HuH-7.5 (cell line): Measurements from ENCODE around the gene EEFSEC.
A peak's percentile ranks its signal among the peaks of the same experiment; 100 is the strongest.

Experiments
- DNase-seq: peaks from one replicate; pipeline ENCODE4 v3.0.0; 2011; ENCODE audit warnings: low spot score

EEFSEC gene

DNA sequence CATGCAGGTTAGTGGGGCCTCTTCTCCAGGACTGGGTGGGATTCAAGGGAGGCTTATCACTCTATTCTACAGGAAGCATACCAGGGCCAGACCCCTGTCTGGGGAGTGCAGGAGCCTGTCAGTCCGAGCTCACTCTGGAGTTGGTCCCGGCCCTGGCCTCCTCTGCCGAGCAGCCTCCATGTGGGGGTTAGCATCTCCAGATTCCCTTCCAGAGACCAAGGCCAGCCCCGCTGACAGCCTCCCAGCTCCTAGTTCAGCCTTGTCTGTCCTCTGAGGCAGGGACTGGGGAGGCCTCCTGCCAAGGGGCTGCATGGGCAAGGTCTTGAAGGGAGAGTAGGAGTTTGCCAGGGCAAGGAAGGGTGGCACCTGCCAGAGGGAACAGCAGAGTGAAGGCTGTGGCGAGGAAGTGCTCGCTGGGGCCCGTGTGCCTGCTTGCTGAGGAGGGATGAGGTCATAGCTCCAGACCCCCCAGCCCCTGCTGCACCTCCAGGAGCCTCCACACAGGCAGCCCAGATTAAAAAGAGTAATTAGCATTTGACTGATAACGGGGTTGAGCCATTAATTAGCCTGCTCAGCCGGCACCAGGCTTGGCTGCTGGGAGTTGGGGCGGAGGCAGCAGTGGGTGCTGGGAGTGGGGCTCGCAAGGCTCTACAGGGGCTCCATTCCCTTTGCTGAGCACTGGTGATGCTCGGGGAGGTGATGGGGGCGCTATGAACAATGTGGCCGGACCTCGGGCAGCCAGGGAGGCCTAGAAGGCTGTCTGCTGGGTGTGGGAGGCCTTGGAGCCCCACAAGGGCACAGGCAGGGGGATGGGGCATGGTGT lies 259.1 kb downstream of the EEFSEC start:
- no peak for DNase-seq

DNA sequence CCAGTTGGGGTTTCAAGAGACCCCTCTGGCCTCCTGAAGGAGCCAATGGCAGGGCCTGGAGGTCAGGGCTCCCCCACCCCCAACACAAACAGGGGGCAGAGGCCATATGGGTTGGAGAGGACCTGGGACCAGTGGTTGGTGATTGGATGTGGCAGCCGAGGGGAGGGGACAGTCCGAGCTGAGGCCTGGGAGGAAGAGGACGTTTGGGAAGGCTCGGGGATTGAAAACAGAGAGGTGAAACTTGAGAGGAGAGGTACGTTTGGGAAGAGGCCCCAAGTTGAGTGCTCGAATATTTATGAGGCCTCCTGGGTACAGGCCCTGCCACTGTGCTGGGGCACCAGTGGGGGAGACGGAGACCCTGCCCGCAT lies 259.7 kb downstream of the EEFSEC start:
- no peak for DNase-seq

DNA sequence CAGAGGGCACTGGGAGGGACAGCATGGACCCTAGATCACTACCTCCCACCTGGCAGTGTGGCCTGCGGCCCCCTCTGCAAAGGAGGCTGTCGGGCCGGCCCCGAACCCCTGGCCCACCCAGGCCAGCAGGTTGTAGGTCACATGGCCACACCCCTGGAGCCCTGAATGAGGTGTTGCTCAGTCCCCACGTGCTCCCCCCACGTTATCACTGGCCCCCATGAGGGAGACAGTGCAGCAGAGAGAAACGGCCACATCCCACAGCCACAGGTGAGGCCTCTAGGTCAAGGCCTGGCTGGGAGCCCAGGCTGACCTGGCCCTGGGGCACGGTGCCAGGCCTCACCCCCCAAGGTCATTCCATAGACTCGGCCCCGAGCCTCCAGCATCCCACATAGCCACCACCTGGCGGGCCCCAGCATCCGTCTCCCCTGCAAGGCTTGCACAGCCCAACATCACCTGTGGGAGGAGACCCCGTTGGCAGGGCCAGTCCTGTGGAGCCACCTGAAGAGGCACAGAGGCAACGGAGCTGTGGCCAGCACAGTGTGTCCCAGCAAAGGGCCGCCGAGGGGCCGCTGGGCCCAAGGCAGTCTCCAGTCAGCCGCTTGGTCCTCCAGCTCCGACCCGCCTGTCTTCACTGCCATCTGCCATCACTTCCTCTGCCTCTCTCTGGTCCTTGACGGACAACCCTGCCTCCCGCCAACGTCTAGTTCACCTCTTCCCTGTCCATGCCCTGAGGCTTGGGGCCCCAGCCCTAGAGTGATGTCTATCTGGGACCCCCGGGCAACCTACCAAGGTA lies 260.3 kb downstream of the EEFSEC start:
- DNase-seq = no peak

DNA sequence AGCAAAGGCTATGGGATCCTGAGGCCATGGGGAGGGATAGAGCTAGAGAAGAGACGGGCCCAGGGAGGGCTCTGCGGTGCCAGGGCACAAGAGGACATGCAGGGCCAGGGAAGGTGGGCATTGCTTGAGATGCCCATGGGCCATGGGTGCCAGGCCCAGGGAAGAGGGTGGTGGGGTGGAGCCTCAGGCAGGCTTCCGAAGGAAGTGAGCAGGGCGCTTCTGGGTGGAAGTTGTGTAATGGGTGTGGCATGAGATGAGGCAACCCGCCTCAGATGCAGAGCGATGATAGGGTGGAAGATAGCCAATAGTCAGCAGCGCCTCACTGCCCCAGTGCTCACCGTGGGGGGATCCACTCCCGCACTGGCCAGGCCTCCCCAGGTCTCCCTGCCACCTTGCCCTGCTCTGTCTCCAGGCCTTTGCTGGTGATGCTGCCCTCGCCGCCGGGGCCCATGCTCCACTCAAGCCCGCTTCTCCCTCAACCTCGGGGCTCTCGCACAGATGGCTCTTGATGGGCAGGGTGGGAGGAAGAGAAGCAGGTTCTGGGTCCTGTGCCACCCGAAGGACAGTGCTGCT lies 262.0 kb downstream of the EEFSEC start:
- DNase-seq = no peak

DNA sequence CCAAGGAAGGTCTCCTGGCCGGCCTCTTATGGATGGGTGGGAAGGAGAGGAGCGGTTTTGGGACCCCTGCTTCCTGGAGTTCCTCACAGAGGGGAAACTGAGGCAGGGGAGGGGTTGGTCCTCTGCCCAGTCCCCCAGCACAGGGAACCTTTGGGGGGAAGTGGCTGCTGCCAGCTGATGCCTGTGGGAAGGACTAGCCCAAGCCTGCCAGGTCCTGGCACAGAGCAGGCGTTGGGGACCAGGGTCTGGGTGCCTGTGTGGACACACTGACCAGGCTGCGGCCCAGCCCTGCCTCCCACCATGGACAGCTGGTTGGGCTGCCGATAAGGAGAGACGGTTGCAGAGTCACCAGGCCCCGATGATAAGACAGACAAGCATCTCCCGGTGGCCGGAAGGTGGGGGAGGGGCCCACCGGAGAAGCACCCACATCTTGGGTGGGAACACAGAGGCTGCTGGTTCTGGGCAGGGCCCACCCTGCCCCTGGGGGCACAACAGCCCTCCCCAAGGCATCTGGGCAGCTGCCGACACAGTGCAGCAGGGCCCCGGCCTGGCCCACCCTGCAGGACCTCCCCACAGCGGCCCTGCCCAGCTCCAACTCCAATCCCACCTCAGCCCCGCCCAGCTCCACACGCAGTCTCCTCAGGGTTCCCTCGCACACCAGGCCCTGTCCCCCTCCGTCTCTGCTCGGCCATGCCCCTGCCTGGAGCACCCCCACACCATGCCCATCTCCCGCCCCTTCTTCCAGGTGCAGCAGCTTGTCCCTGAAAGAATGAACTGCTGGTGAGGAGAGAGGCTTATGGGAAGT lies 262.7 kb downstream of the EEFSEC start:
- no peak for DNase-seq

DNA sequence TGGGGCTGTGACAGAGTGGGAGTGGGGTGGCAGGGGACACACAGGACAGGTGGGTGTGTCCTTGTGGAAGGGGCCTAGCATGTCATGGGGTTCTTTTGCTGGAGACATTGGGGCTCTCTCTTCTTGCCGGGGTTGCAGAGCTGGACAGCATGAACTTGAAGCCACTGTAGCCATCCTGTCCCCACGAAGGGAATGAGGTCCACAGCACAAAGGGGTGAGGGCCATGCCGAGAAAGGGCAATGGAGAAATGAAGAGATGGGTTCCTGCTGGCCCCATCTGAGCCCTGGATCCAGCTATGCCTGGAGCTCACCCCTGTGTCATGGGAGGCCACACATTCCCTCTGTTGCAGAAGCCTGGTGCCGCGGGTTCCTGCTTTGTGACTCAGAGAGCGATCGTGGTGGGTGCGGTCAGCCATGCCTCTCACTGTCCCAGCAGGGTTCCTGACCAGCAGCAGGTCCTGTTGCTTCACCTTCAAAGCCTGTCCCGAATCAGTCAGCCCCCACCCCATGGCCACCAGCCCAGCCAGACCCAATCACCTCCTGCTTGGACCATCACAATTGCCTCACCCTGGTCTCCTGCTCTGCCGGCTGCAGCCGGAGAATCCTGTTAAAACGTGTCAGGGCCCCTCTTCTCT lies 263.4 kb downstream of the EEFSEC start:
- peak; percentile 67 for DNase-seq

DNA sequence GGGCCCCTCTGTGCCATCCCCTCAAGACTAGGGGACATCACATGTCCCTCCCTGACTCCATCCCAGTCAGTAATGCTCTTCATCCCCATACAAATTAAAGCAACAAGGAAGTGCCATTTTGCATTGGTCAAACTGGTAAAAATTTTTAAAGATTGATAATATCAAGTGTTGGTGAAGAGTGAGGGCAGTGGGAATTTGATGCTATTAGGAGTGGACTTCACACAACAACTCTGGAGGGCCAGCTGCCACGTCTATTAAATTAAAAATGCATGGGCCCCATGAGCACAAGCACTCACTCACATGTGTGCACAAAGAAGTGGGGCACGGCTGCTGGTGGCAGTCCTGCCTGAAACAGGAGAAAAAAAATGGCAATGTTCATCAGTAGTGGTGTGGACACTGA lies 265.6 kb downstream of the EEFSEC start:
- no peak for DNase-seq

DNA sequence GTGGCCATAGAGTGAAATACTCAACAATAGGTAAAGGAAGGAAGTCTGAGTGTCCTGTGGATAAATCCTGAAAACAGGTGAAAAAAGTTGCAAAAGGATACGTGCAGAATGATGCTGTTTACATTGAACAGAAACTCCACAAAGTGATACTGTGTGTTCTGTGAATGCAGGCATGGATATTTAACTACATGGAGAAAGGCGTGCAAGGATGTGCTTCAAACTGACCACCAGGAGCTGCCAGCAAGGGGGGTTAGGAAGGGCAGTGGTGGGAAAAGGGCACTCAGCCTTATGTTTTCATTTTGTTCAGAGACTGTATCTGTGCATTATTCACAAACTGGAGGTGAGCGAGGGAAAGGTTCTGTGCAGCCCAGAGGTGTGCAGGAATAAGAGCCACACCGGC lies 266.0 kb downstream of the EEFSEC start:
- no peak for DNase-seq

DNA sequence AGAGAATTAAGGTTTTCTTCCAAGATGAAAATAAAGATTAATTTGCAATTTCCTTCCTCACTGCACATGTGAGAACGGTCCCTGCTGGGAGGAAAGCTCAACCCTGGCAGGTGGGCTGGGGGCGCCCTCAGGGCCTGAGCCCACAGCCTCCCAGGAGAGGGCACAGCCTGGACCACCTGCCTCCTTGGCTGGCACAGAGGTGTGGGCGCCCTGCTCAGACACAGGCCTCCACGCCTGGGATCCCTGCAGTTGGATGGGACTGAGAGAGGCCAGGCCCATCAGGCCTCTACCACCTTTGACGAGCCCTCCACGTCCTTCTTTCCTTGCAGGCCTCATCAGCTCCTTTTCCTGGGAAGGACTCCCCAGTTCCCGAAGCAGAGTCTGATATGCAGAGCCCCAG lies 267.0 kb downstream of the EEFSEC start:
- no peak for DNase-seq

DNA sequence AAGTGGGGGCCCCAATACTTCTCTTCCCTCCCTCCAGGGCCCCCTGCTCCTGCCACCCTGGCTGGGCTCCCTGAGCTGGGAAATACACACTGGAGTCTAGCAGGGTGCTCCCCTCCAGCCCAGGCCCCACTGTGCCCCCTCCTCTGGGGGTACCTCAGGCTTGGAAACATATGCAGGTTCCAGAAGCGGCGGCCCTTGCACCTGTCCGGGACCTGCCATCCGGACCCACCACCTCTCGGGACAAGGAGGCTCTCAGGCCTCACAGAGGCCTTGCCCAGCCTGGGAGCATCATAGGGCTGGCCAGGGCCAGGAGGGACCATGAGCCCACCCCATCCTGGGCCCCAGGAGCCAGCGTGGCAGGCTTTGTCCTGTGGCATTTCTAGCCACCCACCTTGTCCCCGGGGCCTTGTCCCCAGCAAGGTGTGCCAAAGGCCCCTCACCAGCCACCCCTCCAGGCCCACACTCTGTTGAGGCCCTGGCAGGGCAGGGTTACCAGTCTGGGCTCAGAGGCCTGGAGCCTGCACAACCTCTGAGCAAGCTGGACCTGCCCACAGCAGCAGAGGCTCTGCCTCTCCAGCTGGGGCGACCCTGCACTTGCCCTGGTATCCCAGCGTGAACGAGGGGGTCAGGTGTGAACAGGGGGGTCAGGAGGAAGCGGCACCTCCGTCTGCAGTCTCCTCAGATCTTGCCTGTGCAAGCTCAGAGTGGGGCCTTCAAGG lies 267.6 kb downstream of the EEFSEC start:
- DNase-seq = no peak

DNA sequence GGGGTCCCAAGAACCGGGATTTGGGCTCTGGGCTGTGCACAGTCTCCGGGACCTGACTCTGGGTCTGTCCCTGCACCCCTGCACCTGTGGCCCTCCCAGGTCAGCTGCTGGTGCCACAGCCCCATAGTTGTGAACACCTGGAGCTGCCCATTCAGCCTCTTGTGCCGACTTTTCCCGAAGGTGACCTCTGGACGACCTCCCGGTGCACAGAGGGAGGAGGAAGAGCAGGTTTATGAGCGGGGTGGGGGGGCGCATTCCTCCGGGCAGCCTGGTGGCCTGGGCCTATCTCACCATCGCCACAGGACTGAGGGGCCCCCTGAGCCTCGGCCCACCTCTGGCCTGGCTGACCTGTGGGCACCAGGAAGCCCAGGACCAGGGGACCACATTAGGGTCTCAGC lies 268.2 kb downstream of the EEFSEC start:
- no peak for DNase-seq

DNA sequence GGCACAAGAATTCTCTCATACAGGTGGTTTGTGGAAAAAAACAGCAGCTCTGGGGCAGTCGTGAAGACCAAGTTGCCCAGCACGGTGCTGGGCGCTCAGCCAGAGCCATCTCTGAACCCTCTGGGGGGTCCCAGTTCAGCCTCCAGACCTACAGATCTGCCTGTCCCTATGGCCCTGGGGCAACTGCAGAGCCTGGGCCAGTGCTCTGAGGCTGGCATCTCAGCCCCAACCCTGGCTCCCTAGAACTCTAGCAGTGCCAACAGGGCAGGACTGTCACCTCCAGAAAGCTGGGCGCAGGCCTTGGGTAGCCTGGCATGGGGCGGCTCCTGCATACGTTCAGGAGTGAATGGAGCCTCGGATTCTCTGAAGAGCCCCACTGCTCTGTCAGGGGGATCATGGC lies 268.7 kb downstream of the EEFSEC start:
- DNase-seq = no peak

DNA sequence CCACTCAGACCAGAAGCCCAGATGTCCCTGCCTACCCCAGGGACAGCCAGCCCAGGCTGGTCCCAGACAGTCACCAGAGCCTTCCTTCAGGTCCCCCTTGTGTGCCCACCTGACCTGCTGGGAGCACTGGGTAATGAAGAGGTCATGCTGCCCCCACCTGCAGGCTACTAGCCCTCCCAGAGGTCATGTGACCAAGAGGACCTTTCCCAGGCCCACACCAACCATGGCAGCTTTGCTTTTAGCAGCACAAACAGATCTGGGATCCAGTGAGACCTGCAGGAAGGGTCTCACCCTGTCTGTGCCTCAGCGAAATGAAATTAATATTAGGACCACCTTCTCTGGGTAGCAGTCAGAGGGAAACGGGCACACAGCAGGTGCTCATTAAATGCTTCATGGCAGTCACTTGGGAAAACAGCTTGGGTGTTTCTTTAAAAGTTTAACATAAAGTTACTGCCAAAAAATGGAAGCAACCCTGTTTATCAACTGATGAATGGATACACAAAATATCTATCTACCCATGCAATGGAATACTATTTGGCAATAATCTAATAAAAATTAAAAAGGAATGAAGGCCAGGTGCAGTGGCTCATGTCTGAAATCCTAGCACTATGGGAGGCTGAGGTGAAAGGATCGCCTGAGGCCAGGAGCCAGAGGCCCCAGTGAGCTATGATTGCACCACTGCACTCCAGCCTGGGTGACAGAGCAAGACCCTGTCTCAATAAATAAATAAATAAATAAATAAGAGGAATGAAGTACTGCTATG lies 269.7 kb downstream of the EEFSEC start:
- no peak for DNase-seq

DNA sequence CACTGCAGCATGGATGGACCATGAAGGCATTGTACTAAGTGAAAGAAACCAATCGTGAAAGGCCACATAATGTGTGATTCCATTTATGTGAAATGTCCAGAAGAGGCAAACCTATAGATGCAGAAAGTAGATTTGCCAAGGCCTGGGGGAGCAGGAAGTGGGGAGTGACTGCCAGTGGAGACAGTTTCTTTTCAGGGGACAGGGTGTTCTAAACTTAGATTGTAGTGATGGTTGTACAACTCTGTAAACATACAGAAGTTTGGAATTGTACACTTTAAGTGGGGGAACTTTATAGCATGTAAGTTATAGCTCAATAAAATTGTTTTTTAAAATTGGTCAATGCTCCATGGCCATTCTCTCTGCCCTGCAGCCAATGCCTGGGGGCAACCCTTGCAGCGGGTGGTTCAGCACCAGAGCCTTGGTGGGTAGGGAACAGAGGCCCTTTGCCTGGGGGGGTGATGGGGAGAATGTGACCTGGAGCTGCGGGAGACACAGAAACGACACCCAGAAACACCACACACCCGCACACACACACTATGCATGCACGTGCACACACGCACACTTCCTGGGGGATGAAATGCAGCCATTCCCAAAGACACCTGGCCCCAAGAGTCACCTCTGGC lies 270.4 kb downstream of the EEFSEC start:
- DNase-seq = no peak

DNA sequence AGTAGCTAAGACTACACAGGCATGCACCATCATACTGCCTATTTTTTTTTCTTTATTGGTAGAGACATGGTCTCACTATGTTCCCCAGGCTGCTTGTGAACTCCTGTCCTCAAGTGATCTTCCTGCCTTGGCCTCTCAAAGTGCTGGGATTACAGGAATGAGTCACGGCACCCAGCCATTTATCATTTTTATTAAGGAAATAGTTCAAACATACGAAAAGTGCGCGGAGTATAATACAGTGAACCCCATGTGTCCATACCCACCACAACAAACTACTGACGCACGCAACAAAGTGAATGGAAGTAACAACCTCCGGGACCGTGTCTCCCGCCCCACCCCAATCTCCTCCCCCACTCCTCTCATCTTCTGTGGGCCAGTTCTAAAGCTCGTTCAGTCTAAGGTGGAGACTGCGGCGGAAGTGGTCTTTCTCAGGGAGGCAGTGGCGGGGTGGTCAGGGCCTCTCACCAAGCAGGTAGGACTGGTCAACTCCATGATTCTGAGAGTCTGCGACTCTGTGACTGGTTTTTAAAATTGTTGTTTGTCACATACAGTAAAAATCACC lies 271.3 kb downstream of the EEFSEC start:
- DNase-seq = no peak

DNA sequence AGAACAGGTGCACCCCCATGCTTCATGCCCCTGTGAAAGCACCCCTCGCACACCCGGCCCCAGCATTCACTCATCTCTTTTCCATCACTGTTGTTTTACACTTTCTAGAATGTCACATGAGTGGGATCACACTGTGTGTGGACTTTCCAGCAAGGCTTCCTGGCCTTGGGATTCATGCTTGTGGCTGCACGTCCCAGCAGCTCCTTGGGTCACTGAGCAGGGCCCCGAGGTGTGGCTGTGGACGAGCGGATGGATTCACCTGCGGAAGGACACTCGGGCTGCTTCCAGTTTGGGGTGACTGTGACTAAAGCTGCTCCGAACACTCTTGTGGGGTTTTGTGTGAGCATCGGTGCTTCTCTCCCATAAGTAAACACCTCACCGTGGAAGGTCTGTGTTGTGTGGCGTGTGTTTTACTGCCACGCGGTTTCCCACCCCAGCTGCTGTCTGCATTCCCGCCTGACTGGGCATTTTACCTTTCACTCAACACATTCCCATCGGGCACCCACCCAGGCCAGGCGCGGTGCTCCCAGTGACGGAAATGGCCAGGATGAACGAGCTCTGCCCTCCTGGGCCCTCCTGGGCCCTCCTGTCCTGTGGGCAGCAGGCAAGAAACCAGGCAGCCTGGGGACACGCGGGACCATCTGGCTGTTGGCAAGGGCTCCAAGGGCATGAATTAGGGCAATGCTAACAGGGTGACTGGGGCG lies 272.0 kb downstream of the EEFSEC start:
- DNase-seq = no peak

DNA sequence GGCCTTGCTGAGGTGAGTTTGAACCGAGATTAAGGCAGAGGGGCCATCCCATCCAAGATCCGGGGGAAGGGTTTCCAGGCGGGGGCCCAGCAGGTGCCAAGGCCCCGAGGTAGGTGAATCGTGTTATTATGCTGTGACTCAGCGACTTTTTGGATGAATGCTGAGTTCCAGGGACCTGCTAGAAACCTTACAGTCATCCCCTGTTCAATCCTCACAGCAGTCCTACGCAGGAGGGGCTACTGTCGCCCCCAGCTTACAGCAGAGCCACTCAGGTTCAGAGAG lies 272.5 kb downstream of the EEFSEC start:
- no peak for DNase-seq

DNA sequence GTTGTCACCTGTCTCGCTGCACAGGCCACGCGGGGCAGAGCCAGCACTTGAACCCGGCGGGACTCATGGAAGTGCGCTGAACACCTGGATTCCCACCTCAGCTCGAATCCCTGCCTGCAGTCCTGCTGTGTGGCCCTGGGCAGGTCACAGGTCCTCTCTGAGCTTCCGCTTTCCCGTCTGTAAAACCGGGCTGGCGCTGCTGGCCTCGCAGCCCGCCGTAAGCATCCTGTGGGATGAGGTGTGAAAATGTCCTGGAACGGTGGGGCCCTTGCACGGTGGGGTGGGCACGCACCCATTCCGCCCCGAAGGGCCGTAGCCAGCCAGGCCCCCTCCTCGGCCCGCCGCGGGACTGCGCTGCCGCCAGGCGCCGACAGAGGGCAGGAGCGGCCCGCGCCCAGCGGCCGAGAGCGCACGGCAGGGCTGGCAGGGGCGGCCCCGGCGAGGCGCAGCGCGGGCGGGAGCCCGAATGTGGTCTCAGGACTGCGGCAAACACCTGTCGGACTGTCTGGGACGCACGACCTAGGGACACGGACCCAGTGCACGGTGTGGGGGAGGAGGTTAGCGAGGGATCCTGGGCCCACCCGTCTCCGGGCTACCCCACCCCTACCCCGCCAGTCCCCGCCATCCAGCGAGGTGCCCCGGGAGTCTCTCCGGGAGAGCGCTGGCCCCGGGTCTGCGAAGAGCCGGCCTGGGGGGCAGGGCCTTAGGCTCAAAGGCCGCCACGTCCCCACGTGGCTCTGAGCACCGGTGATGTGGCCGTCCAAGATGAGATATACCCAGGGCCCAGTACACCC lies 273.0 kb downstream of the EEFSEC start:
- DNase-seq = peak; percentile 98
